Kidney (tissue), 14 donors: Measurements from ENCODE around the gene AMFR. TPM values are rescaled to one million over a fixed set of nuclear protein-coding genes. Genes with fewer than 3 reads are reported as not detected.

ENCODE experiments used
- DNase-seq, 5 donors: peaks; one replicate each; pipeline ENCODE4 v3.0.0-alpha.2; 2013 to 2020
- FAIRE-seq: peaks from 2 replicates; lab custom pipeline; 2012; peaks lifted over from hg19 to GRCh38; lab: Jason Lieb, UNC
- H3K27ac ChIP-seq, 2 donors: one replicate each; pipeline ENCODE4 v1.7.0; 2013; ENCODE audit warnings: low read depth in 2 of 2, low read length in 2 of 2, inconsistent platforms in 1 of 2
- H3K27me3 ChIP-seq: one replicate; pipeline ENCODE4 v1.7.1; 2013; ENCODE audit warnings: low read length, inconsistent platforms; ENCODE audit not compliant: control insufficient read depth, insufficient read depth
- H3K36me3 ChIP-seq, 3 donors: one replicate each; pipeline versions ENCODE4 v1.7.0 to v1.7.1; 2013; ENCODE audit warnings: low read length in 3 of 3, control low read depth in 1 of 3, inconsistent platforms in 1 of 3; ENCODE audit not compliant: insufficient read depth in 3 of 3, control insufficient read depth in 2 of 3
- H3K4me1 ChIP-seq, 3 donors: one replicate each; pipeline versions ENCODE4 v1.7.0 to v1.7.1; 2013; ENCODE audit warnings: low read length in 3 of 3, inconsistent platforms in 1 of 3, low read depth in 1 of 3; ENCODE audit not compliant: control insufficient read depth in 2 of 3, insufficient read depth in 2 of 3
- H3K4me3 ChIP-seq, 3 donors: one replicate each; pipeline versions ENCODE4 v1.7.0 to v1.8.1; 2013; ENCODE audit warnings: low read length in 3 of 3, control low read depth in 1 of 3, inconsistent platforms in 1 of 3
- H3K9ac ChIP-seq, 3 donors: one replicate each; pipeline versions ENCODE4 v1.7.0 to v1.7.1; 2013; ENCODE audit warnings: low read length in 3 of 3, control low read depth in 1 of 3, inconsistent platforms in 1 of 3
- H3K9me3 ChIP-seq, 3 donors: one replicate each; pipeline versions ENCODE4 v1.7.0 to v1.7.1; 2013; ENCODE audit warnings: low read length in 3 of 3, control low read depth in 1 of 3, inconsistent platforms in 1 of 3; ENCODE audit not compliant: control insufficient read depth in 2 of 3, insufficient read depth in 1 of 3
- intact Hi-C: fragments of 100-400 bp; cut with DNase I; formaldehyde crosslinking; loops from one replicate; pipeline ENCODE4 v1.11.1; 2022
- polyA plus RNA-seq: library from polyadenylated mRNA; stranded (reverse); fragments of 350-450 nt; fragmentation: Illumina TruSeq; extraction: RNeasy Lipid Tissue Mini Kit (QIAGEN cat#74804); gene quantifications from one replicate; pipeline ENCODE4 v1.2.3, GENCODE V29; 2014; ENCODE audit warnings: low read depth, low replicate concordance; ENCODE audit not compliant: insufficient read depth
- total RNA-seq: library from RNA; stranded (reverse); fragmentation: NEBNext Ultra II Directional; extraction: Animal tissue kit (Norgen Biotek cat#: 25700); gene quantifications from one replicate; pipeline ENCODE4 v1.2.1, GENCODE V29; 2021
- TF ChIP-seq, protein P1 (sequence below): IDR thresholded peaks from 3 replicates; pipeline ENCODE4 v1.5.1; 2012; ENCODE audit warnings: mild to moderate bottlenecking, moderate library complexity, borderline replicate concordance; ENCODE audit not compliant: insufficient read depth; ENCODE audit errors: extremely low read depth
- donor health status: control.
- donor health status: control.
- donor health status: control.
- donor health status: control.
- donor health status: control.
- donor health status: DM: yes; HTN: yes; CAD: no.
- donor health status: Normal renal cell carcinoma (clear cell type).

AMFR gene
- total and polyA plus RNA-seq, 2 donors from 2014 or later, result 143 to 163 TPM

DNA sequence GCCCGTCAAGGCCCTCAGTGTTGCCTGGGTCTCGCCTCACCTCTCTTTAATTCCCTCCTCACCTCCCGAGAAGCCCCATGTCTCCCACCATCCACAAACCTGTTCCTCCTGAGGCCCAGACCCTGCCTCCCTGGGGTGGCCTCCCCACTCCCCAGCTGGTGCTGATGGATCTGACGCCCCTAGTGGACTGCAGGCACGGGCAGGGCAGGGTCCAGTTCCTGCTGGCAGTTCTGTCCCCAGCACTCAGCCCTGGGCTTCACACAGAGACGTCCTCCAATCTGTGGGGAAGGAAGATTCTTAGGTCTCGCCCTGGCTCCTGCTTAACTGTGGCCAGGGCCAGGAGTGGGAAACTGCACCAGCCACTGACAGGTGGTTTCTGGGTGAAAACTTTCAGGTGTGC is 108.8 kb downstream of the AMFR start:
- TF ChIP-seq, protein P1, sequence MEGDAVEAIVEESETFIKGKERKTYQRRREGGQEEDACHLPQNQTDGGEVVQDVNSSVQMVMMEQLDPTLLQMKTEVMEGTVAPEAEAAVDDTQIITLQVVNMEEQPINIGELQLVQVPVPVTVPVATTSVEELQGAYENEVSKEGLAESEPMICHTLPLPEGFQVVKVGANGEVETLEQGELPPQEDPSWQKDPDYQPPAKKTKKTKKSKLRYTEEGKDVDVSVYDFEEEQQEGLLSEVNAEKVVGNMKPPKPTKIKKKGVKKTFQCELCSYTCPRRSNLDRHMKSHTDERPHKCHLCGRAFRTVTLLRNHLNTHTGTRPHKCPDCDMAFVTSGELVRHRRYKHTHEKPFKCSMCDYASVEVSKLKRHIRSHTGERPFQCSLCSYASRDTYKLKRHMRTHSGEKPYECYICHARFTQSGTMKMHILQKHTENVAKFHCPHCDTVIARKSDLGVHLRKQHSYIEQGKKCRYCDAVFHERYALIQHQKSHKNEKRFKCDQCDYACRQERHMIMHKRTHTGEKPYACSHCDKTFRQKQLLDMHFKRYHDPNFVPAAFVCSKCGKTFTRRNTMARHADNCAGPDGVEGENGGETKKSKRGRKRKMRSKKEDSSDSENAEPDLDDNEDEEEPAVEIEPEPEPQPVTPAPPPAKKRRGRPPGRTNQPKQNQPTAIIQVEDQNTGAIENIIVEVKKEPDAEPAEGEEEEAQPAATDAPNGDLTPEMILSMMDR, result no peak
- Histone ChIP-seq H3K9ac (no peak overlapping the region), H3K4me1 (peaks cover 0 to 4% (median 0%) of the 10 kb centered on the region in 3 donors), H3K4me3 (no peak overlapping the region), H3K27ac (no peak overlapping the region), H3K27me3 (no peaks in the 10 kb centered on the region), H3K36me3 (no peaks in the 10 kb centered on the region), H3K9me3 (no peaks in the 10 kb centered on the region)
- intact Hi-C loops, result loop anchor here (10.0 kb wide), 1 partner anchor 372 kb away; no protein-coding TSS in a partner anchor
- FAIRE-seq, result no peak
- no peak for DNase-seq

DNA sequence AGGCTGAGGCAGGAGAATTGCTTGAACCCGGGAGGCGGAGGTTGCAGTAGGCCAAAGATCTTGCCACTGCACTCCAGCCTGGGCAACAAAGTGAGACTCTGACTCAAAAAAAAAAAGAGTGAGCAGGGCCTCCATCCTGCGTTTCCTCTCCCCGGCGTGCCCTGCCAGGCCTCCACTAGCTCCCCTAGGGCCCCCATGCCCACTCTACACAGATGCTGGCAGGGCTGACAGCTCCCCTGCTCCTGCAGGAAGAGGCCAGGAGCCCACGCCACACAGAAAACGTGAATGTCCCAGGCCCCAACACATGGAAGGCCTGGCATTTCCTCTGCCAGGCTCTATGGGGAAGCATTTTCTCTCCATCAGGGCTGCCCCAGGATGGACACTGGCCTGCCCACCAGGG is 109.4 kb downstream of the AMFR start:
- H3K27ac ChIP-seq, result no peak overlapping the region
- H3K9ac ChIP-seq, result no peak overlapping the region
- intact Hi-C loops, result loop anchor here (10.0 kb wide), 1 partner anchor 371 kb away; no protein-coding TSS in a partner anchor
- TF ChIP-seq, protein P1, result no peak
- H3K36me3 ChIP-seq, result no peaks in the 10 kb centered on the region
- H3K27me3 ChIP-seq, result no peaks in the 10 kb centered on the region
- DNase-seq (peak in 1 of 5 donors; percentile 63), FAIRE-seq (no peak)
- H3K4me3 ChIP-seq, result no peak overlapping the region
- no peaks in the 10 kb centered on the region for H3K9me3 ChIP-seq
- peaks cover 0 to 4% (median 0%) of the 10 kb centered on the region in 3 donors for H3K4me1 ChIP-seq

DNA sequence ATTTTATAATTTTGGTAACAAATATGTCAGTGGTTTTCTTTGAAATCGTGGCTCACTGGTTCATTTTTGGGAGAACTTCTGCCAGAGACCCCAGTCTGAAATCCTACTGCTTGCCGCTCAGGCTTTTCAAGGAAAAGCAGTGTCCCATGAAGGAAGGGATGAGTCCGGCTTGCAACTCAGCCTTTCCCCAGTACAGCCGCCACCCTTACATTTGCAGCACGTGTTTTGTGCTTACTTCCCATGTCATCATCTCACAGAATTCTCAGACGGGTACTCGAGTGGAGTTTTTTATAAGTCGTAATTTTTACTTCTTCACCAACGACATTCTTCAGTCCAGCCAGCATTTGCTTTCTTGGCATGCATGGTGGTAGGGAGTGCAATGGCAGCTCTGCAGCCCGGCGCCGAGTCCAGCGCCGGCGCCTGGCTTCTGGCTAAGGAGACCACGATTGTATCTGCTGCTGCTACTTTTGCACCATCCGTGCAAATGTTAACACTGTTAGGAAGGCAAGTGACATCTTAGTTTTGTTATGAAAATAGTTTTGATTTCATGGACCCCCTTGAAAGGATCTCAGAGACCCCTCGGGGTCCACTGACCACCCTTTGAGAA is 111.0 kb downstream of the AMFR start:
- peaks cover 0 to 4% (median 0%) of the 10 kb centered on the region in 3 donors for H3K4me1 ChIP-seq
- no peak overlapping the region for H3K27ac ChIP-seq
- intact Hi-C loops, result loop anchor here (10.0 kb wide), 1 partner anchor 370 kb away; no protein-coding TSS in a partner anchor
- no peaks in the 10 kb centered on the region for H3K9me3 ChIP-seq
- H3K9ac ChIP-seq, result no peak overlapping the region
- TF ChIP-seq, protein P1, result no peak
- H3K27me3 ChIP-seq, result no peaks in the 10 kb centered on the region
- FAIRE-seq (no peak), DNase-seq (peak in 1 of 5 donors; percentile 6)
- H3K4me3 ChIP-seq, result no peak overlapping the region
- H3K36me3 ChIP-seq, result no peaks in the 10 kb centered on the region

DNA sequence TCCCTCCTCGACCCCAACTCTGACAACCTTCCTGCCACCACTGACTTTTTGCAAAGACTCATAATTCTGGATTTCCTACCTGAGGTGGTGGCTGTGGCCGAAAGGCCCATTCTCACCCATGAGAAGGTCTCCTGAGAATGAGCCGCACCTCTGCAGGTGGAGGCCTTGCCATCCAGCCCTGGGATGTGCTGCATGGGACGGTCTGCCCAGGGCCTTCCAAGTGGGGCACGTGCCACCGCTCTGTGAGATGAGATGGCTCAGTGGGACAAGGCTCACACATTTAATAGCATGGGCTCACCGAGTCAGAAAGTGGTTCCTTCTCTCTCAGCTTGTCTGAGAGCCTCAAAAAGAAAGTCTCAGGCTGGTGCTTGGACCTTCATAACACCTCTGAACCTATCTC is 112.8 kb downstream of the AMFR start:
- intact Hi-C loops, result loop anchor here (10.0 kb wide), 1 partner anchor 368 kb away; no protein-coding TSS in a partner anchor
- Histone ChIP-seq H3K9me3 (no peaks in the 10 kb centered on the region), H3K27ac (no peak overlapping the region), H3K4me1 (no peaks in the 10 kb centered on the region), H3K4me3 (no peak overlapping the region), H3K27me3 (no peaks in the 10 kb centered on the region), H3K36me3 (no peaks in the 10 kb centered on the region), H3K9ac (no peak overlapping the region)
- DNase-seq, result peak in 1 of 5 donors; percentile 65
- TF ChIP-seq, protein P1, result no peak
- no peak for FAIRE-seq
